HG03103 (cell line): ENCODE measurements around the gene CBR3.

Experiments
- ATAC-seq: cut with Tn5 transposase; IDR thresholded peaks from one replicate; pipeline ENCODE4 v1.9.1; 2021; ENCODE audit warnings: low read depth; ENCODE audit not compliant: unreplicated experiment

The CBR3 gene

DNA sequence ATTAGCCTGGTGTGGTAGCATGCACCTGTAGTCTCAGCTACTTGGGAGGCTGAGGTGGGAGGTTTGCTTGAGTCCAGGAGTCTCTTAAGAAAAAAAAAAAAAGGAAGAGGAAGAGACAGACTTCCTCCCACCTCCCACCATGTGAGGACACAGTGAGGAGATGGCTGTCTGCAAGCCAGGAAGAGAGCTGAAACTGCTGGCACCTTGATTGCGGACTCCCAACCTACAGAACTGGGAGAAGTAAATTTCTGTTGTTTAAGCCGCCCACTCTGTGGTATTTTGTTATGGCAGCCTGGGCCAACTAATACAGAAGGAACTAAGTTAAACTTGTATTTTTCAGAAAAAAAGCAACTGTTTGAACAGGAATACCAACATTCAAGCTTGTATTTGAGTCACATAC, 43.5 kb downstream of the CBR3 start:
- ATAC-seq = no peak

DNA sequence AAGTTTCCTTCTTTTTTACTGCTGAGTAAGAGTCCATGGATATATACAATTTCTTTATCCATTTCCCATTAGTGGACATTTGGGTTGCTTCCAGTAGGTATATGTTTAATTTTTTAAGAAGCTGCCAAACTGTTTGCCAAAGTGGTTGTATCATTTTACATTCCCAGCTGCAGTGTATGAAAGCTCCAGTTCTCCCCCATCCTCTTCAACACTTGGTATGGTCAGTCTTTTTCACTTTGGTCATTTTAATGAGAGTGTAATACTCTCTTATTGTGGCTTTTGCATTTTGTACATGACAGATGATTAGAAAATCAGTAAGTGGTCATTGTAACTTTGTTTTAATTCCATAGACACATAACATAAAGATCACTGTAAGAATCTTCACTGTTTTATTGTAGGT, 44.3 kb downstream of the CBR3 start:
- no peak for ATAC-seq

DNA sequence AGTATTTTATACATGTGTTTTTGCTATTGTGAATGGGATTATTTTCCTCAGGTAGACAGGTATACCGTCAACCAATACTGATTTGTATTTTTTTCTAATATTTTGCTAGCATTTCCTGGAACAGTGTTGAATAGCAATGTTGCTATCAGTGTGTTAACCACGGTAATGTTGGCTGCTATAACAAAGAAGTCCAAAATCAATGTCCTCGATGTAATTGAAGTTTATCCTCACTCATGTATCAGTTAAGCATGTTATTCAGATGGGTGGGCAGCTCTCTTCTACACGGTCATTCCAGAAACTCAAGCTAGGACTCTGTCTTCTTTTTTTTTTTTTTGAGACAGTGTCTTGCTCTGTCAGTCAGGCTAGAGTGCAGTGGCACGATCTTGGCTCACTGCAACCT, 46.1 kb downstream of the CBR3 start:
- ATAC-seq = no peak

DNA sequence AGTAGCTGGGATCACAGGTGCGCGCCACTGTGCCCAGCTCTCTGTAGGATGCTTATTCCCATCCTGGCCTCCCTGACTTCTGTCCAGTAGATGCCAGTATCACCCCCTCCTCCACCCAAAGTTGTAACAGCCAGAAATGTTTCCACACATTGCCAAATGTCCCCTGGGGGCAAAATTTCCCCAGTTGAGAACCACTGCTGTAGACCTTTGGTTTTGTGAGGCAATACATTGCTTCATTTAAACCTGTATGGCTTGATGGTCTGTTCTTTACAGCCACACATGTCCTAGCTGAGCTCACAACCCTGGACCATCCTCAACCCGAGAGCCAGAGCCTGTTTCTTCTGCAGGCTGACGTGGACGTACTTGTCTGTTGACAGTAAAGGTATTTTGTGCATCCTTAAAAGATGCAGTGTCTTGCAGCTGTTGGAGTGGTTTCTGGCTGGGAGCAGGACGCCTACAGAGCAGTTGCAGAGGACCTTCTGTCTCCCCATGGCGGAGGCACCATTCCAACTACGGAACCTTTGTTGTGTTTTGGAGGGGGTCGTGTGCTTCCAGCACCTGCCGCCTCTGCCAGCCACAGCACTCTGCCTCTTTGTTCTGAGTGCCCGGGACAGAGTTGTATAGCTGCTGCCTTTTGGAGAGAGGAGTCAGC, 48.4 kb downstream of the CBR3 start:
- ATAC-seq = no peak

DNA sequence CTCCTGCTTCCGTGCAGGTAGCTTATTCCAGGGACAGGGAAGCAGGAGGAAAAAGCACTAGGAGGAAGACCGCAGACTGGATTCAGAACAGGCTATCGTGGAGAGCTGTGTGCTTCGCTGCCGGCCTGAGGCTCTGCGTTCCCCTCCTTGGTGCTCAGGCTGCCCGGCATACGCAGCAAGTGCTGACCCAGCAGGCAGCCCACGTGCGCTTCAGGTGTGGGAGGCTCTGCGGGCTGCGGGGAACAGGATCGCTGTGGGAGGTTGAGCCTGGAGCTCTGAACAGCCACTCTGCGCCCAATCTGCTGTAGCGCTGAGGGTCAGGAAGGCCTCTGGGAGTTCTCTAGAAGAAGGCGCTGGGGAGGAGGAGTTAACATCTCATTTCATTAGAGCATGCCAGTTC, 49.7 kb downstream of the CBR3 start:
- ATAC-seq = no peak

DNA sequence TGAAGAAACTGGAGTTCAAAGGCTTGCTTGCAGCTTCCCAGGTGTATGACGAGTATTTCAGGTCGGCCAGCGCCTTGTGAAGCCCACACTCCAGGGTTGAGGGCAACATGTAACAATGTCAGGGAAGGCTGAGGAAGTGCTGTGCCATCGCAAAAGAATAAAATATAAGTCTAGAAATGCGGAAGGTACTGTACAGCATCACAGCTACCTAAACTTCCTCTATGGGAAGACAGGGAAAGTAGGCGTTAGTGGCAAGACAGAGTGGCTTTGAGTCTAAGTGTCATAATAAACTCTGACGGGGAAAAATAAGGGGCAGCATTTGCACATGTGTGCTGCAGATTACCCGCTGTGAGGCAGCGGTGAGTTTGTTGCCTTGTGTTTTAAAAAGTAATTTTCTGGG, 50.6 kb downstream of the CBR3 start:
- ATAC-seq = no peak

DNA sequence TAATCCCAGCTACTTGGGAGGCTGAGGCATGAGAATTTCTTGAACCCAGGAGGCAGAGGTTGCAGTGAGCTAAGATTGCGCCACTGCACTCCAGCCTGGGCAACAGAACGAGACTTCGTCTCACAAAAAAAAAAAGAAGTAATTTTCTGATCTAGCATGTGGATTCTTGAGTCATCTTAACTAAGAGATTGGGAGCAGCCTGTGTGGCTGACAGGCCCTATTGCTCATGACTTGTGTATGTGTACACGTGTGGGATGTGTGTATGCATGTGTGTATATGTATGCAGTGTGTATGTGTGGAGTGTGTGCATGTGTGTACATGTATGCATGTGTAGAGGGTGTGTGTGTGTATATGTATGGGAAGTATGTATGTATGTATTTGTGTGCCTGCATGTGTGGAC, 51.2 kb downstream of the CBR3 start:
- ATAC-seq = no peak

DNA sequence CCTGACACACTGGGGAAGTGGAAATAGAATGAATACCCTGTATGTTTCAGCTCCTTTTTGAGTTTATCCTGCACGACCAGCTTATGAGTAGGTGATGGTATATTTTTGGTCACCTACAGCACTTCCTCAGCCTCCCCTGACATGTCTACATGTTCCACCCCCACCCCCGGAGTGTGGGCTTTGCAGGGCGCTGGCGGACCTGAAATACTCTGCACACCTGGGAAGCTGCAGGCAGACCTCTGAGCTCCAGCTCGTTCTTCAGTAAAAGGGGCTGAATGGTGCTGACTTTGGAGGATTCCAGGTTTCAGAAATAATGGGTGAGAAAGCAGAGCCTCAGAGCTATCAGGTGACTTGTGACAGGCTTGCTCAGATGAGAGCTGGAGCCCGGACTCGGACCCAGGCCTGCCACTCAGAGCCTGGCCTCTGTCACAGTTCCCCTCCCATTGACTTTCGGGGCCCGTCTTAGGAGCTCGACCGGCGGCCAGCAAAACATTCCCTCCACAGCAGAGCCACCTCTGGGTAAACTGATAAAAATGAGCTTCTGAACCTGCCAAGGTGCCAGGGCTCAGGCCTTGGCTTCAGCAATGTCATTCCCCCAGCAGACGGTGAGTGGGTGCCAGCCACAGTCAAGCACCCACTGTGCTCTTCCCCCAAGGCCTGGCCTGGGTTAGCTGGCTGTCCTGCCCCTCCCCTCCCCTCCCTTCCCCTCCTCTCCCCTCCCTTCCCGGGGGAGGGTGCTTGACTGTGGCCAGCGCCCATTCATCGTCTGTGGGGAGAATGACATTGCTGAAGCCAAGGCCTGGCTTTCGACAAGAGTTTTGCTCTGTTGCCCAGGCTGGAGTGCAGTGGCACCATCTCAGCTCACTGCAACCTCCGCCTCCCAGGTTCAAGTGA, 51.9 kb downstream of the CBR3 start:
- ATAC-seq = no peak

DNA sequence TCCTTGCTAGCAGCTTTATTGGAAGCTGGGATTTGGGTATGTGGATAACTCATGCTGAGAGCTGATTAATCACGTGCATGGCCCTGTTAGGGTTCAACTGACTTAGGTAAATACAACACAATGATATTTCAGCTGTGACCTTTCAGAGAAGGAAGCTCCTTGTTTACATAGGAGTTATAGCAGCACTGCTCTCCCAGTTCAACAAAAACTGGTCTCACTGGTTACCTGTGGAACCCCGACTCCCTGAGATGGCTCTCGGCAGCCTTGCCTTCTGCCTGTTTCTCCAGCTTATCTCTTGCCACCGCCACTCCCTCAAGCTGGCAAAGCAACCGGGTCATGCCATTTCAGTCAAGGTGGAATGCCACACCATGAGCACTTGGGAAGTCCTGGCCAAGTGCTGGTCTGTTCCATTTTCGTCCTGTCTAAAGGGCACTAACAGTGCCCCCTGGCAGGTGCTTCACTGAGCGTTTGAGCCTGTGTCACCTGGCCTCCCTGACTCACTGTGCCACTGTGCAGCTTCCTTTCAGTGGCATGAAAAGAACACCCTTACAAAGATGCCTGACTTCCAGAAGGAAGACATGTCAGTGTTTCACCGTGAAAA, 53.3 kb downstream of the CBR3 start:
- ATAC-seq = no peak

DNA sequence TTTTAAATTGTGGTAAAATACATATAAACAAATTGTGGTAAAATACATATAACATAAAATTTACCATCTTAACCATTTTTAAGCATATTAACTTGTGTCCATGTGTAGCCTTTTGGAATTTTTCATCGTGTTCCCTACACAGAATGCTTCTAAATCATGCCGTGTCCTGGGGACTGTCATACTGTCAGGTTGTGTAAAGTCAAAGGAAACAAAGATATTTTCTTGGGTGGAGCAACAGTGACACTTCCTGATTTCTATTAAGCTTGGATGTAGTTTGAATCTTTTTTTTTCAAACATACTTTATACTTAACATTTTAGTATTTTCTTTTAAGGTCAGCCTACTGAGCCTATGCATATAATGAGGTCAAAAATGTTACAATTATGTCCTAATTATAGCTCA, 54.1 kb downstream of the CBR3 start:
- no peak for ATAC-seq

DNA sequence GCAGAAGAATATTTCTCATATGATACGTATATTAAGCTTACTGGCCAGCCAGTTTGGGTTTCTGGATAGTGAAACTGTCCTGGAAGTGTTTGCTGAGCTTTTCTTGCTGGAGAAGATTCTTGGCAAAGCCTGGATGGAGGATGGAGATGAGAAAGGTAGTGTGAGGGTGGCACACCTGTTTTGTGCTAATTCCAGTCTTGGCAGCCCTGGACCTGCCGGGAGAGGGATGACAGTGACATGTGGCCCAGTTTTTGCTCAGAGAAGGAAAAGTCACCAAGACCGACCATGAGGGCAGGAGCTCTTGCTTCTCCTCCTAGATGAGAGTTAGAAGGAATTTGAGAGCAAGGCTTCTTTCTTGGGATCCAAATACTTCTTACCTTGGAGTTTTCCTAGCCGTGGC, 55.9 kb downstream of the CBR3 start:
- ATAC-seq = no peak

DNA sequence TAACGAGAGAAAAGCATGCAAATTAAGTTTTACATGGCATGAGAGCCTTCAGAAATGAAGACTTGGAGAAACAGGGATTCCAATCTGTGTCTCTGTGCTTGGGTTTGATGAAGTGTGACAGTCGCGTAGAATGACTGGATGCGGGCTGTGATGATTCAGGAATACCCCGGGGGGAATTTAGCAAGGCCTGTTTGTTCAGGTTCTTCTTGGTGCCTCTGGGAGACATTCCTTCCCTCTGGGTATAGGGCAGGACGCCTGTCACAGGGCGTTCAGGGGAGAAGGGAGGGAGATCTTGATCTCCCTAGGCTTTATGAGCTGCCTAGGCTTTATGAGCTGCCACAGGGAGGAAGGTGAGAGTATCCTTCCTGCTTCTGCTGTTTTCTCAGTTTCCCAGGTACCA, 58.3 kb downstream of the CBR3 start:
- ATAC-seq = no peak

DNA sequence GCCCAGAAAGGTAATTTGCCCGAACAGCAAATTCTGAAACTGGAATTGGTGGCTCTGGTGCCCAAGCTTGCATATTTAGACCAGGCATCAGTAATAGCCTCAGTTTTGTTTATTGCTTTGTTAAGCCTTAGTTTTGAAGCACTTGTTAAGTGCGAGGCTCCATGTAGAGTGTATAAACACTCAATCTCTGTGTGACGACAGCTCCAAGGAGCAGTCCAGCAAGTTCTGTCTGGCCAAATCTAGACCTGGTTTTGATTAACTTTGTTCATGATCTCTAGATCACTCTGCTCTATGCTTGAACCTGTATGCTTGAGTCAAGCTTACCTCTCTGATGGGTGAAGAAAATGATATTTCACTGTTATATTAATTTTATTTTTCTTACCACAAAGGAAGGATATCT, 59.1 kb downstream of the CBR3 start:
- no peak for ATAC-seq

DNA sequence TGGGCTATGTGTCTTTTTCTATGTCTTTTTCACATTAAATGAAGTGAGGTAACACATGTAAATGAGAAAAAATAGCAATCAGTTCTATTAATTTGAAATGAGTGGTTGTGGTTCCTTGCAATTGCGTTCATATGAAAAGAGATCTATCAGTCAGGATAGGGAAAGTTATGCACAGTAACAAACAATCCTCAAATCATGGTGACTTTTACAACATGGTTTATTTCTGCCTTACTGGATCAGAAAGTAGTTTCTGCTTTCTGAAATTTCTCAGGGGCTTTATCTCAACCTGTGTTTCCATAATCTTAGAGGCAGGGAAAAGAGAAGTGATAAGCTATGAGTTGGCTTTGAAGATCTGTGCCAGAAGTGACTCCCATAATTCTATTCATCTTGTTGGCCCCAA, 60.7 kb downstream of the CBR3 start:
- ATAC-seq = no peak
